NCI-H2171 (cell line): ENCODE data around the gene SDK2.

Source experiments
- DNase-seq: peaks from one replicate; lab custom pipeline; 2025; lab: John Stamatoyannopoulos, UW

The SDK2 gene

DNA sequence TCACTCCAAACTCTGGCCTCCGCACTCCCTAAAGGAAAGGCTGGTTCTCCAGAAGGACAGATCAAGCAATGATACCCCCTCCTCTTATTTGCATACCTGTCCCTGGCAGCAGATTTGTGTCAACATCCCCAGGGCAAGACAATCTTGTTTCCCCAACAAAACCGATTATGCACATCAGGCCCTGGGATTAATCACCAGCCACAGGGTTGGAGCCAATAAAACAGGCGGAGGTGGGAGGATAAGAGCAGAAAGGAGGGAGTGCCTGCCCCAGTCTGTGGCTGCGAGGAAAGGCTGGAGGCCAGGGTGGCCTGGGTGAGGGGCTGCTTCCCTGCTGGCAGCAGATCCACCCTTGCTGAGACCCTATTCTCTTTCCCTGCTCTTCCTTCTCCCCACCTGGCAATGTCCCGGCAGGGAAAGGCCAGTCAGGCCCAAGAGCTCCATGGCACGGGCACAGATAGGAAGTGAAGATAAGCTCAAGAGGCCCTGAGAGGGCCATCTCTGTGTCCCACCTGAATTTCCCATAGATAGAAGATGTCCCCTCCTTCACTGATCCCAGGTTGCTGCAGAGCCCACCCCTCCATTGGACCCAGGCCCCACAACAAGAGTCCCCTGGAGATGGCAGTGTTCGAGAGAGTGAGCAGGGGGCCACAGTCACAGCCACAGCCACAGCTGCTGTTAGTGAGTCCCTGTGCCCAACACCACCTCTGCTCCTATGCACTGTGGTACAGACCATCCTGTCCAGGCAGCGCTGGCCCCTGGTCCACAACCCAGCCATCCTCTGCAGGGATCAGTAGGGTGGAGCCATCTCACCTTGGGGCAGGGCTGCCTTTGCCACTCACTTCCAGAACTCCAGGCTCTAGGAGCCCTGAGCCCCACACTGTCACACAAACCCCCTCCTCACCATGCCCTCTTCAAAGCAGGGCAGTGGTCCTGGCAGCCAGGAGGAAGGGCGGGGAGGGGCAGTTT is 137.5 kb downstream of the SDK2 start:
- DNase-seq: no peak

DNA sequence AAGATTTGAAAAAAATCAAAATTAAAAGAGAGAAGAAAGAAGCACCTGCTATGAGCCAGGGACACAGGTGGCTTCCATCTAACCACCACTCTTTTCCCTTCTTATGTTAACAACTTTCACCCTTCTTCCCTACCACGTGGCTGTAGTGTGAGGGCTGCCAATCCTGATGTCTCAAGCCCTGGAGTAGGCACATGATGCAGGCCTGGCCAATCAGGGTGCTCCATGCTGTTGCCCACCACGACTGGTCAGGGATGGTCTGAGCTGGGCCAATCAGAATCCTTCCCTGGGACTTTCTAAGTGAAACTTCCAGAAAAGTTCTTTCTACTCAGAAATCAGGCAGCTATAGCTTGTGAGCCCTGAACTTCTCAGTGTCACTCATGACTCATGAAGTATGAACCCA is 140.7 kb downstream of the SDK2 start:
- DNase-seq: no peak

DNA sequence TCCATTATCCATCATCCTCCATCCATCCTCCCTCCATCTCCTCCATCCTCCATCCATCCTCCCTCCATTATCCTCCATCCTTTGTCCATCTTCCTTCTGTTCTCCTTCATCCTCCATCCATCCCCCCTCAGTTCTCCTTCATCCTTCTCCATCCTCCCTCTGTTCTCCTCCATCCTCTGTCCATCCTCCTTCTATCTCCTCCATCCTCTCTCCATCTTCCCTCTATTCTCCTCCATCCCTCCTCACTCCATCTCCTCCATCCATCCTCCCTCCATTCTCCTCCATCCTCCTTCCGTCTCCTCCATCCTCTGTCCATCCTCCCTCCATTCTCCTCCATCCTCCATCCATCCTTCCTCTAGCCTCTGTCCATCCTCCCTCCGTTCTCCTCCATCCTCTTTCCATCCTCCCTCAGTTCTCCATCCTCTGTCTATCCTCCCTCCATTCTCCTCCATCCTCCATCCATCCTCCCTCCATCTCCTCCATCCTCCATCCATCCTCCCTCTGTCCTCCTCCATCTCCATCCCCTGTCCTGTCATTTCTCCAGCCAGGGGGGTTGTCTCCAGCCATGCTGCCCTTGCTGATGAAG is 143.7 kb downstream of the SDK2 start:
- DNase-seq: no peak

GRCh38 chr17:73498886-73499554 is 145.2 kb downstream of the SDK2 start:
- DNase-seq: no peak

- DNase-seq: no peak
Observed at GRCh38 chr17:73498176-73498575, 146.1 kb downstream of the SDK2 start.

- no peak for DNase-seq
Observed at GRCh38 chr17:73497721-73498120, 146.5 kb downstream of the SDK2 start.

GRCh38 chr17:73496232-73496631 is 148.0 kb downstream of the SDK2 start:
- no peak for DNase-seq

- no peak for DNase-seq
Observed at GRCh38 chr17:73495641-73496040, 148.6 kb downstream of the SDK2 start.

- DNase-seq: no peak
Observed at GRCh38 chr17:73494950-73495349, 149.3 kb downstream of the SDK2 start.

GRCh38 chr17:73493956-73494926 is 150.0 kb downstream of the SDK2 start:
- DNase-seq: no peak

DNA sequence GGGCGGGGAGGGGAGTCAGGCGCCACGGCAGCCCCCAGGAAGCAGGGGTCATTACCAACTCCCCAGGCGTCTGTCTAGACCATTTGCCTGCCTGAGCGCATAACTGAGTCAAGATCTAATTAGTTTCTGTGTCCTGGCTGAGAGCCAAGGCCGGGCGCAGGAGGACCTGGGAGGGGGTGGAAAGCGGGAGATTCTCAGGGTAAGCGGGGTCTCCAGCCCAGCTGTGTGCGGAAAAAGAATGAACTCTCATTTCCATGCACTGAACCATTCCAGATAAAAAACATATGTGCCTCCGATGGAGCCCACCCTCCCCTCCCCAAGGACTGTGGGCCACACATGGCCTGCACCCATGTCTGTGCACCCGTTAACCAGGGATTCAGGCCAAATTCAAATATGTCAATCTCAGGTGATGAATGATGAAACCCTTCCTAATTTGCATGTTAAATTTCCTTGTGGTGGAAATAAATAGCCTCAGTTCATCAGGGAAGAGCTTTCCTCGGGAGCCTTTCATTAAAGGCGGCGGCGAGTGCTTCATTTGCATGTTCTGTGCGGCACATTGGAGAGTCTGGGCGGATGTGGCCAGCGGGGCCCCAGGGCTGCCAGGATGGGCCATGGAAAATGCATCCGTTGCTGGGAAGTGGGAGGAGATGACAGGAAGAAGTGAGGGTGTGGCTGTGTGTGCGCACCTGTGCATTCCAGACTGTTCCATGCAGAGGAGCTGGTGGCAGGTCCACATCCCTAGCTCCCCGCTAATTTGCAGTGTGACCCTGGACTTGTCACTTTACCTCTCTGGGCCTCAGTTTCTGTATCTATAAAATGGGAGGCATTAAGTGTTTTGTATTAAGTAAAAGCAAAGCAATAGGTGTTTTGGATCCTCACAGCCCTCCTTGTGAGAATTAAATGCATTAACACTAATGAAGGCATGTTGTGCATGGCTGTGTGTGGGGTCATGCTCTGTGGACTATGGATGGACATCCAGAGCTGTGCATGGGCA is 151.1 kb downstream of the SDK2 start:
- peak; percentile 73 for DNase-seq

DNA sequence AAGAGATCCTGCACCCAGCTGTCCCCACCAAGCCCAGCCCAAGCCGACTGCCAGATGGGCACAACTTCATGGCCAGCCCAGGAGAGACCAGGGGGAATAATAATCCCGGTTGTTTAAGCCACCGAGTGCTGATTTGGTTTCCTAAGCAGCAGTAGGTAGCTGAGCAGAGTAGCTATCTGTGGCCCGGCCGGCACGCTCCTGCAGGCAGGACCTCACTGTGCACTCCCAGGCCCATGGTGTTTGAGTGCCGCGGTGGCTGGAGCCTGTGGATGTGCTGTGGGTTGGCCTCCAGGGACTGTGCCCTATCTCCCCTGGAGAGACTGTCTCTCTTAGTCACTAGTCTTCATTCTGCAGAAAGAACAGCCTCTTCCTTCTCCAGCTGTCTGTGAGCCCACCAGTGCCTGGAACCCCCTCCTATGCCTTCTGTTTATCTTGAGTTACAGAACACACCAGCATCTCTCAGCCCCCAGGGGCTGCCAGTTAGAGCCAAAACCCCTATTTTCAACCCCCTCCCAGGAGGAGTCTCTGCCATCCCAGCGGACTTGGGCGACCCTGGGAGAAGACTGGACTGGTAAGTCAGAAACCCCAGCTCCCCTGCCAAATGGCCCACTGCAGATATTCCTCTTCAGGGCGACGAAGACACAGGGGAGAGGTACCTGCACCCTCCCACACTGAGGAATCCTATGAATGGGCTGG is 152.0 kb downstream of the SDK2 start:
- DNase-seq: no peak

DNA sequence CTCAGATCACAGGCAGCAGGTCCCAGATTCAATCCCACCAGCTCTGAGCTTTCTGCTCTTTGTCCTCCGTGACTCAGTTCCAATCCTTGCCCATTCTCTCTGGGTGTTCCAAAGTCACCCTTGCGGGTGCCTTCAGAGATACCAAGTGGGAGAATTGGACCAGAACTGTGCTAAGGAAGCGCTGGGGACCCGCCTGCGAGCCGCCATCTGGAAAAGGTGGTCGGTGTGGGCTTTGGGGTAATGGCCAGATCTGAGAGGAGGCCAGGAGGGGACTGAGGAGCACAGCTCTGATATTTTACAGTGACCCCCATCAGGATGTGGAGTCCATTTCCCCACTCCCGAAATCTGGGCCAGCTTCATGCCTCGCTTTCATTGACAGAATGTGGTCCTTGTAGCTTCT is 152.6 kb downstream of the SDK2 start:
- no peak for DNase-seq

GRCh38 chr17:73490851-73491250 is 153.4 kb downstream of the SDK2 start:
- DNase-seq: no peak

- DNase-seq: no peak
Observed at GRCh38 chr17:73489991-73490390, 154.3 kb downstream of the SDK2 start.

- DNase-seq: no peak
Observed at GRCh38 chr17:73489333-73489732, 154.9 kb downstream of the SDK2 start.

DNA sequence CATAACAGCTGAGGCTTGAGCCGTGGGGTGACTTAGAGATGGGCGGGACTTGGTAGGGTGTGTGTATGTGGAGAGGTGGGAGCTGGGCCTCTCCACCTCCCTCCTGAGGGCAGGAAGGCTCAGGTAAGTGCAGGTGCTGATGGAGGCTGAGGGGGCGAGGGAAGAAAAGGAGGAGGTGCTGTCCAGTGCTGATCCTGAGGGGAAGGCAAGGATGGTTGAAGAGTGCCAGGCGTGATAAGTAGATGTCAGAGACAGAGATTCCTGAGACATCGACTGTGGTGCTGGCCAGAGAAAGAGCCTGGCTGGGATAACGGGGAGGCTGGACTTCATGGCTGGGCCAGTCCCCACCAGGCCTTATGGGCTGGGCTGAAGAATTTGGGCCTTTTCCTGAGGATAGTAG is 159.1 kb downstream of the SDK2 start:
- no peak for DNase-seq

DNA sequence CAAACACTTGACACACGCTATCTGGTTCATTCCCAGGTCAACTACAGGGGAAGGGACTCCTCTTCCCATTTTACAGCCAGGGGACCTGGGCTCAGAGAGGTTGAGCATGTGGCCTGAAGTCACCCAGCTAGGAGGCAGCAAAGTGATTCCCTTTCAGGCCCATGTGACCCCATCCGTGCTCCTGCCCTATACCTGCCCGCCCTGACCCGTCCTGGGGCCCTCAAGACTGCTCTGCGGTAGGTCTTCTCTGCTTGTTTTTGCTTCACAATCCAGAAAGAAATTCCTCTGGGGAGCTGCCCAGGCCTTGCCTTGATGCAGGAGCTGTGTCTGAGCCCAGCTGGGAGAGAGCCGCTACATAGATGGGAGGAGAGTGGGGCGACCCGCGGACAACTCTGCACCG is 161.4 kb downstream of the SDK2 start:
- DNase-seq: no peak

- DNase-seq: no peak
Observed at GRCh38 chr17:73482251-73482716, 162.0 kb downstream of the SDK2 start.

GRCh38 chr17:73481676-73482075 is 162.6 kb downstream of the SDK2 start:
- peak; percentile 28 for DNase-seq
